ENCODE data around the gene RASGRF1. TPM values are rescaled to one million over a fixed set of nuclear protein-coding genes. Genes with fewer than 3 reads are reported as not detected.

RASGRF1 gene
- total RNA-seq, 1 donor from 2014 or later, result 0.16 TPM

- Mint-ChIP-seq H3K27ac (ENCODE audit: unreplicated experiment) (no peak overlapping the region), H3K4me3 (no peak overlapping the region), H3K36me3 (ENCODE audit: low read depth) (no peaks in the 10 kb centered on the region), H3K4me1 (no peaks in the 10 kb centered on the region), H3K9me3 (no peaks in the 10 kb centered on the region), H3K27me3 (ENCODE audit: low read depth) (peaks cover 43% of the 10 kb centered on the region)
- no peak for DNase-seq (ENCODE audit: low read depth, low spot score)
- TF ChIP-seq CTCF (conservative IDR thresholded peaks at IDR 0.05), result no peak
Observed at GRCh38 chr15:79059081-79059572, 31.5 kb downstream of the RASGRF1 start.

GRCh38 chr15:79058260-79058850 is 32.2 kb downstream of the RASGRF1 start:
- no peak for TF ChIP-seq CTCF (conservative IDR thresholded peaks at IDR 0.05)
- Mint-ChIP-seq H3K27ac (ENCODE audit: unreplicated experiment) (no peak overlapping the region), H3K4me1 (no peaks in the 10 kb centered on the region), H3K27me3 (ENCODE audit: low read depth) (peaks cover 43% of the 10 kb centered on the region), H3K36me3 (ENCODE audit: low read depth) (no peaks in the 10 kb centered on the region), H3K4me3 (no peak overlapping the region), H3K9me3 (no peaks in the 10 kb centered on the region)
- no peak for DNase-seq (ENCODE audit: low read depth, low spot score)

DNA sequence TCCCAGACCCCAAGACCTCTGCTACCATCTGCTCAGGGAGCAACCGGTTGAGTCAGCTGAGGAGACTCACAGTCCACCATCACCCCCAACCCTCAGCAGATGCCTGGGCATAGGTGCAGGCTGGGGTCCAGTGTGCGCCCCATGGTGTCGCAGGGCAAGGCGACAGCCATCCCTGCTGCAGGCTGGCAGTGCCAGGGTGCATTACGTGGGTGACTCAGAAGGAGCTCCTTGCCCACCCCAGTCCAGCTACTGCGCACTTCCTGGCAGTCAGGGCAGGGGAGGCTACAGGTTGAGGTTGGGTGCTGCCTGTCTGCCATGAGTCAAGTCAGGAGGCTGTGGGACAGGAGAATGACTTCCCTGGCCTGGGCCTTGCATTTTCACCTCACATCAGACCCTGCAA is 33.5 kb downstream of the RASGRF1 start:
- Mint-ChIP-seq H3K4me1 (no peaks in the 10 kb centered on the region), H3K9me3 (no peaks in the 10 kb centered on the region), H3K36me3 (ENCODE audit: low read depth) (no peaks in the 10 kb centered on the region), H3K27ac (ENCODE audit: unreplicated experiment) (no peak overlapping the region), H3K27me3 (ENCODE audit: low read depth) (peaks cover 43% of the 10 kb centered on the region), H3K4me3 (no peak overlapping the region)
- TF ChIP-seq CTCF (conservative IDR thresholded peaks at IDR 0.05), result no peak
- DNase-seq (ENCODE audit: low read depth, low spot score), result no peak

- Mint-ChIP-seq H3K27ac (ENCODE audit: unreplicated experiment) (no peak overlapping the region), H3K9me3 (no peaks in the 10 kb centered on the region), H3K36me3 (ENCODE audit: low read depth) (no peaks in the 10 kb centered on the region), H3K27me3 (ENCODE audit: low read depth) (peaks cover 23% of the 10 kb centered on the region), H3K4me1 (peaks cover 18% of the 10 kb centered on the region), H3K4me3 (no peak overlapping the region)
- TF ChIP-seq CTCF (conservative IDR thresholded peaks at IDR 0.05), result no peak
- DNase-seq (ENCODE audit: low read depth, low spot score), result no peak
Observed at GRCh38 chr15:79054350-79054749, 36.2 kb downstream of the RASGRF1 start.

GRCh38 chr15:79053894-79054293 is 36.7 kb downstream of the RASGRF1 start:
- no peak overlapping the region for H3K4me3 Mint-ChIP-seq
- H3K36me3 Mint-ChIP-seq (ENCODE audit: low read depth), result no peaks in the 10 kb centered on the region
- peaks cover 18% of the 10 kb centered on the region for H3K4me1 Mint-ChIP-seq
- H3K27ac Mint-ChIP-seq (ENCODE audit: unreplicated experiment), result no peak overlapping the region
- H3K9me3 Mint-ChIP-seq, result no peaks in the 10 kb centered on the region
- peaks cover 22% of the 10 kb centered on the region for H3K27me3 Mint-ChIP-seq (ENCODE audit: low read depth)
- no peak for DNase-seq (ENCODE audit: low read depth, low spot score)
- no peak for TF ChIP-seq CTCF (conservative IDR thresholded peaks at IDR 0.05)

Measured in neural crest cell (in vitro differentiated cells).